OCI-LY1 (cell line): ENCODE measurements around the gene PC.

Experiments
- CTCF ChIP-seq: fragments of 200-600 bp; sonication (generic), shearing (Covaris generic); IDR thresholded peaks from 2 replicates; pipeline ENCODE4 v1.5.1; 2017; ENCODE audit warnings: mild to moderate bottlenecking, antibody characterized with exemption, low read length, moderate library complexity, mixed read lengths
- EZH2 ChIP-seq: fragments of 200-600 bp; sonication (generic), shearing (Covaris generic); IDR thresholded peaks from 2 replicates; pipeline ENCODE4 v1.8.0; 2017; ENCODE audit warnings: borderline replicate concordance, mixed run types, mild to moderate bottlenecking, antibody characterized with exemption, low read length, moderate library complexity, mixed read lengths

- no peak for TF ChIP-seq CTCF
- no peak for TF ChIP-seq EZH2
Observed at GRCh38 chr11:66999555-66999954, 41.4 kb upstream of the PC start.
